HG02870 (cell line): Measurements from ENCODE around the gene NHSL2.
"Not testable (repeated sequence)": the region's sequence is repeated elsewhere in the genome, so short reads cannot be mapped to it uniquely, and the experiment has no call there.

ENCODE experiments used
- ATAC-seq: cut with Tn5 transposase; IDR thresholded peaks from one replicate; pipeline ENCODE4 v1.9.1; 2021; ENCODE audit warnings: mild to moderate bottlenecking, moderate library complexity; ENCODE audit not compliant: unreplicated experiment

The NHSL2 gene

DNA sequence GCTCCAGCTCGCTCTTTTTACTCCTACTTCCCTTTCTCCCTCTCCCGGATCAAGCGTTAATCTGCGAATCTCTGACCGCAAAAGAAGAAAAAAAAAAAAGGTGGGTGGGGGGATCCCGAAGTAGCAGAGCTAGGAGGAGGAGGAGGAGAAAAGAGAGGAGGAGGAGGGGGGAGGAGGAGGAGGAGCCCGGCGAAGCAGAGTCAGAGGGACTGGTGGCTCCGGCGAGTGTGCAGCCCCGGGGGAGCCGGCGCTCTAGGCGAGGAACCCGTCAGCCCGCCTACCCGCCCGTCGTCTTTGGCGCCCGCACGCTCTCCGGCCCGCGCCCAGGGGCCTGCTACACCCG, at the start of gene NHSL2:
Gene NHSL2 (plus strand): TSS at position 203 of the 343 bp plus-strand sequence.
- no peak for ATAC-seq

DNA sequence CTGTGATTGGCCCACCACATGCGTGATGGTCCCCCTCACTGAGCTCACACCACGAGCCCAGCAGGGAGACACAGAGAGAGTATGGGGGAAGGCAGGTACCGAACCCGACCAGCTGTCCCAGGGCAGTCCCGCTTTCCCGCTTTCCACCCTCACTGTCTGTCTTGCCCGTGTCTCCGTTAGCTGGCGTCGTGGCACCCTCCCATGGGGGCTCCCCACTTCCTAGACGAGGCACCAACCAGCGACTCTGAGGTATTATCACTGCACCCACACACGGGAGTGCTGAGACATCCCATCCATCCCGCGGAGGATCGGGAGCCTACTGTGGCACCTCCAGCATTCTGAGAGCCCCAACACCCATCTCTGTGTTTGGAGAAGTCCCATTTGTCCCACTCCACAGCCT, 43.0 kb upstream of the NHSL2 start:
- ATAC-seq, result no peak

DNA sequence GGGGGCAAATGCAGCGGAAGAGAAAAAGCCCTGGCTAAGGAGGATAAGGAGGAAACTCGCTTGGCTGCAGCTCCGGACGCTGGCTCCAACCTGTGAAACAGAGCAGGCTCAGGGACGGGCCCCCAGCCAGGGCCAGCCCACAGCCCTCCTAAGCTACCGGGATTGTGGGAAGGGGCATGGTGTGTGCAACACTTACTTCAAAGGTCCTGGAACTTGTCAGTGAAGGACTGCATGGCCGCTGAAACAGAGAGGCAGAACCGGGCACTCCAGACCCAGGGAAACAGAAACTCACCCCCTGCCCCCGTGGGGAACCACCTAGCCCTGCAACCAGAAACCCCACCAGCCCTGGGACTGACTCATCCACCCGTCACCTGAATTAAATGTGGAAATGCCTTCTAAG, 41.1 kb upstream of the NHSL2 start:
- ATAC-seq, result not testable (repeated sequence)

DNA sequence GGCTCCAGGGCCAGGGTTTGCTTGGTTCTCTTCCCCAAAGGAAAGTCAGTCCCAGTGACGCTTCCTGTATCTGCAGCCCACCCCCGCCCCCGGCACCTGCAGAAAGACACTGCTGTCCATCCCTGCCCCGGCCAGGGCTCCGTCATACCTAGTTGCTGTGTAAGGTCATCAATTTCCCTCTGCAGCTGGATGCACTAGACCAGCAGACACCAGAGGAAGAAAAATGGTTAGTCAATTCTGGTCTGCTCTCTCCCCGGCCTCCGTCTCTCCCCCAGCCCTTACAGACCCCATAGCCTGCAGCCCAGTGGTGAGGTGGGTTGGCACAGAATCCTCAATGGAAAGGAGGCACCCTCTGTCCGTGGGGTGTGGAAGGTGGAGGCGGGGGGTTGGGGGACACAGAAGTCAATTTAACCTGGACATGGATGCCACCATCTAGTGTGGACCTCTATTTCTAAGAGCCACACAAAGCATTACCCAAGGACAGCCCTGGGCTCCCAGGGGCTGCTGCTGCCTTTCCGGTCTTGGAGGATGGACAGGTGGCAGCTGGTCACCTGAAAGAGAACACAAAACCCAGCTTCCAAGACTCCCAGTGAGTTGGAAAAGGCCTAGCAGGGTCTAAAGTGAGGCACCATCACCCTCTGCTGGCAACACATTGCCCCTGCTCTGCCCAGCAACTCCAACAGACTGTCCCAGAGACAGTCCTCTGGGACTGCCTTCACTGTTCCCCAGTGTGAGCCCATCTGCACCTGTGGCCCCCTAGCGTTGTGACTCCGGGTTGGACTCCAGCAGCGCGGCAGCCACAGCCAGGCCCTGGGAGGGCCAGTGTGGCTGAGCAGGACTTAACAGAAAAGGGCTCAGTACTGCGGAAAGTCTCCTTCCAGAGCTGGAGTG, 40.2 kb upstream of the NHSL2 start:
- no peak for ATAC-seq

DNA sequence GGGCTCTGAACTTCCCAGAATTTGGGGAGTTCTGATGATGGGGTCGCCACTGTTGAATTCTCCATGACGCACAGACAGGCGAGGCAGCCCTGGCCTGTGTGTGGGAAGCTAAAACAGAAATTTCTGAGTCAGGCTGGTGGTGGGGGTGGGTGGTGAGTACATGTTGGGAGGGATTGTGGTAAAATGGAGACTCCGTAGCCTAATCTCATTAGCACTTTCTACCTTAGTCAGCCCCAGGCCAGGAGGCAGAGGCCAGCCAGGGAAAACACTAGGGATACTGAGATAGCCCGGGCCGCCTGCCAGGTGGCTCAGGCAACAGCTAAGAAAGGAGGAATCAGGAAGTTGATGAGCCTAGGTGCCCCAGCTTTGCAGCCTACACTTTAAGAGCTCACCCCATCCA, 39.3 kb upstream of the NHSL2 start:
- ATAC-seq, result no peak

DNA sequence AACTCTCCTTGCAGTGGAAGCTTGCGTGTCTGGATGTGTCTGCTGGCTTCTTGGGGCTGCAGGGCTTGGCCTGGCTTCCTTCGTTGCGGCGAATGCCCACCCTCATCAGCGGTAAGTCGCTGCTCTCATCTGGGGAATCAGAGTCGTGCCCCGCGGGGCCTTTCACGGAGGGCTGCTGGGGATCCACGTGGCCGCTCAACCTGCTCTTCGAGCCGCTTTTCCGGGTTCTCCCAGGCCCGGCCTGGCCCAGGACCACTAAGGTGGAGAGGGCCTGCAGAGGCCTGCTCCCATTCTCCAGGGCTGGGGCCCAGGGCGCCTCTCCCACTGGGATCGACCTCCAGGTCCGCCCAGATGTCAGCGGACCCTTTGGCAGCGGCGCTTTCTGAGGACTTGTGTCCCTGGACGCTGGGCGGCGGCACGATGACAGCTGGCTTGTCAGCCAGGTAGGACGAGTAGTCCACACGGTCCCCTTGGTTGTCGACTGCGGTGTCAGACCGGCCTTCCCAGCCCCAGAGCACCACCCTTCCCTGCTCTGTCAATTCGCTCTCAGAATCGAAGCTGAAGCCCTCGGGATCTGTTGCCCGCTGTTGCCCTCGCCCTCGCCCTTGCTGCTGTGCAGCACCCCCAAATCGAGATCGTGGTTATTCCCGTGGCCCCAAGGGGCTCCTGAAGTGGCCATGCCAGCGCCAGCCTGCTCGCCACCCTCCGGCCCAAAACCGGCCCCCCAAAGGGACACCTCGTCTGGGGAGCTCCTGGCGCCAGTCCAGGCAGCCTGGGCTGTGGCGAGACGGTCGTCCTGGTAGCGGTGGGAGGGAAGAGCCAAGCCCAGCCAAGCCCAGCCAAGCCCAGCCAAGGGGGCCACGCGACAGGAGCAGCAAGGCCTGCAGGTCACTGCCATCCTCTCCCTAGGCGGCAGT, 37.8 kb upstream of the NHSL2 start:
- ATAC-seq, result no peak

DNA sequence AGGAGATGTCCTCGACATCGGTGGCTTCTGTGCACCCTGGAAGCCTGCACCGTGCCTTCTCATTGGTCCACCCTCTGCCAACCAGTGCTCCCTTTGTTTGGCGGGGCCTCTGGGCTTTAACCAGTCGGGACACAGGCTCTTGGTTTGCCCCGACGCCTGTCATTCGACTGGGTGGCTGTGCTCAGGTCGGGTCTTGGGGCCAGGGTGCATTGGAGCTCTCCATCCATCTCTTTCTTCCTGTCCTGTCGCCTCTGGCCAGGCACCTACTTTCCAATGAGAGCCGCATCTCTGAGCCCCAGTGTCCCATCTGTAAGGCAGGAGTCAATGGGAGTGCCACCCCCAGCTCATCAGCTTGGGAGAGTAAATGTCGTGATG, 37.2 kb upstream of the NHSL2 start:
- ATAC-seq, result no peak

DNA sequence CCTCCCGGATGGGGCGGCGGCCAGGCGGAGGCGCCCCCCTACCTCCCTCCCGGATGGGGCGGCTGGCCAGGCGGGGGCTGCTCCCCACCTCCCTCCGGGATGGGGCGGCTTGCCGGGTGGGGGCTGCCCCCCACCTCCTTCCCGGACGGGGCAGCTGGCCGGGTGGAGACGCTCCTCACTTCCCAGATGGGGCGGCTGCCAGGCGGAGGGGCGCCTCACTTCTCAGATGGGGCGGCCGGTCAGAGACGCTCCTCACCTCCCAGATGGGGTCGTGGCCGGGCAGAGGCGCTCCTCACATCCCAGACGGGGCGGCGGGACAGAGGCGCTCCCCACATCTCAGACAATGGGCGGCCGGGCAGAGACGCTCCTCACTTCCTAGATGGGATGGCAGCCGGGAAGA, 33.8 kb upstream of the NHSL2 start:
- not testable (repeated sequence) for ATAC-seq

DNA sequence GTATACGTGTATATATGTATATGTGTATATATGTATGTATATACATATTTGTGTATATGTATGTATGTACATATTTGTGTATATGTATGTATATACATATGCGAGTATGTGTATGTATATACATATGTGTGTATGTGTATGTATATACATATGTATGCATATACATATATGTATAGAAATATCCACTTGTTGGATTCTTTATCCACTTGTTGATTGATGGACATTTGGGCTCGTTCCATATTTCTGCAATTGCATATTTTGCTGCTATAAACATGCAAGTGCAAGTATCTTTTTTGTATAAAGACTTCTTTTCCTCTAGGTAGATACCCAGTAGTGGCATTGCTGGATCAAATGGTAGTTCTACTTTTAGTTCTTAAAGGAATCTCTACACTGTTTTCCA, 25.5 kb upstream of the NHSL2 start:
- no peak for ATAC-seq

DNA sequence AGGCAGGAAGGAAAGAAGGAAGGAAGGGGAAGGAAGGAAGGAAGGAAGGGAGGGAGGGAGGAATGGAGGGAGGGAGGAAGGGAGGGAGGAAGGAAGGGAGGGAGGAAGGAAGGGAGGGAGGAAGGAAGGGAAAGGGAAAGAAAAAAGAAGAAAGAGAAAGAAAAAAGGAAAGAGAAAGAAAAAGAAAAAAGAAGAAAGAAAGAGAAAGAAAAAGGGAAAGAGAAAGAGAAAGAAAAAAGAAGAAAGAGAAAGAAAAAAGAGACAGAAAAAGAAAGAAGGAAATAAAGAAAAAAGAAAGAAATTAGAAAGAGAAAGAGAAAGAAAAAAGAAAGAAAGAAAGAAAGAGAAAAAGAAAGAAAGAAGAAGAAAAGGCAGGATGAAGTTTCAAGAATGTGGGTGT, 15.0 kb upstream of the NHSL2 start:
- ATAC-seq, result no peak

DNA sequence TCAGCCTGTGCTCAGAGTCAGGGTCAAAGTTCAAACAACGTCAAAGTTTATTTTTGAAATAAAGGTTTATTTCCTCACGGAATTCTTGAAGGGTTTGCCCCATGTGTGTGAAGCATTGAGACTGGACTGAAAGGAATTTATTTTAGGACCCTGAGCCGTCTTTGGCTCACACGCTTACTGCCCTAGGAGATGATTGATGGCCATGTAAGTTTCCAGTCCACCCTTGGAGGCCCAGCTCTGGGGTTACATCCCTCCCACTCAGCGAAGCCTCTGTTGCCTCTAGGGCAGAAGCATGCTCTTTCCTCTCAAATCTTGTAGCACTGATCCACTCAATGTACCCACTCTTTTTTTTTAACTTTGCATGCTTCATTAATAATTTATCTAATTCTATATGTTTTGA, 4.5 kb upstream of the NHSL2 start:
- no peak for ATAC-seq

DNA sequence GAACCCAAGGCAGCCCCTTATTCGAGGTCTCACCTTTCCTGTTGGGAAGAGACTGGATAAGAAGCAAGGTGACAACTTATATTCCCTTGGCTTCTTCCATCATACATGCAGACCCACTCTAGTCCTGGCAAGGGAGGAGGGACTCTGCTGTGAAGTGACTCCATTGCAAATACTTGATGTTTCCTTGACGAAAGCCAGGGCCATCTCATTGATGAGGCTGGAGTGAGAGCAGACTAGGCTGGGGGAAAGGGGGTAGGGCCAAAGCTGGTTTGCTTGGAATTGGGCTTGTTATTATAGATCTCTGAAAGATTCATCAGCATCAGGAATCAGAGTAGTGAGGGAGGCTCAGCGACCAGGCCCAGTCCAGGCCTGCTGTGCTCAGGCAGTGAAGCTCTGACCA, 2.3 kb upstream of the NHSL2 start:
- ATAC-seq, result no peak

DNA sequence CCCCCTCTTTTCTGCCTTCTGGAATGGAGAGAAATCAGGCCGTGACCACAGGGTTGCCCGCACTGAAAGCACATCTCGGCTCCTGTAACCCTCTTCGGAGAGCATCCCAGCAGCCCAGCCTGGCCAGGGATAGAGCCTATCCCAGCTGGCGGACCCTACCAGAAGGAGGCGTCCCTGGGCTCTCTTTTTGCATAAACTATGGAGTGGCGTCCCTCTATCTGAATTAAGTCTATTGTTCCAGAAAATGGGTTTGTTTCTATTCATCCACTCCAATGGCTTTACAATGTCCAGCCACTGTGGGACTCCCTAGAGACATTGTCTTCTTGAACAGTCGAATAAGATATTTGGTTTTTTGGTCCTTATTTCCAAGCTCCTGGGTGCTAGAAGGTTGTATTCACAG, 689 bp upstream of the NHSL2 start:
- ATAC-seq, result no peak

DNA sequence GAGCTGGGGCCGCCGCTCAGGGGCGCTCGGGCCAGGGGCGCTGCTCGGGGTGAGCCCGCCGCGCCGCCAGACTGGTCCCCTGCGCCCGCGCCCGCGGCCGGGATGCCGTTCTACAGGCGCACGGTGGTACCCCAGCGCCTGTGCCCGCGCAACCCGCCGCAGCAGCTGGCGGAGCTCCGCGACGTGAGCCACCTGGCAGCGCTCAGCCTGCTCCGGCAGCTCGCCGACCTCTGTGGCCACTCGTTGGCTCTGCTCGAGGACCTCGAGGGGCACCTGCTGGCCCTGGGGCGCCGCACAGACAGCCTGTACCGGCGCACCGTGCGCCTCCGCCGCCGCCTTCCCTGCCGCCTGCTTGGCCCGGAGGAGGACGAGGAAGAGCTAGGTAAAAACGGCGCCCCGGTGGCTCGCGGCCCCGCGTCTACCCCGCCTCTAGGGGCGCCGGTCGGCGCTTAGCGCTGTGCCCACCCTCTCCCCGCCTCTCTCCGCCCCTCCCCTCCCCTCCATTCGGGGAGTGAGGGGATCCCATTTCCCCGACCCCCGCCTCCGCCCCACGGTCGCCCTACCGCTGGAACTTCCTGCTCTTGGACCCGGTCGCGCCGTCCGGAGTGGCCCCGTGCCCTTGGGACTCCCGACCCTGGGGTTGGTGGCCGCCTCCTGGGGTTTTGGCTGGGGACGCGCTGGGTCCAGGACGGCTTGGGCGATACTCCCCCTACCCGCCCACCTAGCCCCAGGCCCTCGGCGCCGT, 513 bp downstream of the NHSL2 start:
- no peak for ATAC-seq

DNA sequence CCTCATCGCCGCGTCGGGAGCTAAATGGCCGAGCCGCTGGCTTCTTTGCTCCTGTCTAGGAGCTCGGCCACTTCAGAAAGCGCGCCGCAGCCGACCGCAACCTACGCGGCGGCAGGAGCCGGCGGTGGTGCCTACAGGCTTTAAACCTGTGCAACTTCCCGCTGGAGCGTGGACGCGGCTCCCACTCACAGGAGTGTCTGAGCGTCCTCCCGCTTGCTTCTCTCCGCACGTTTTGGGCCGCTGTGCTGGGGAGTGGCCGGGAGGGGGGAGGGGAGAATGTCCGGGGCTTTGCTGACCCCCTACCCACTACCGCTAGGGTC, 1.0 kb downstream of the NHSL2 start:
- ATAC-seq, result no peak

DNA sequence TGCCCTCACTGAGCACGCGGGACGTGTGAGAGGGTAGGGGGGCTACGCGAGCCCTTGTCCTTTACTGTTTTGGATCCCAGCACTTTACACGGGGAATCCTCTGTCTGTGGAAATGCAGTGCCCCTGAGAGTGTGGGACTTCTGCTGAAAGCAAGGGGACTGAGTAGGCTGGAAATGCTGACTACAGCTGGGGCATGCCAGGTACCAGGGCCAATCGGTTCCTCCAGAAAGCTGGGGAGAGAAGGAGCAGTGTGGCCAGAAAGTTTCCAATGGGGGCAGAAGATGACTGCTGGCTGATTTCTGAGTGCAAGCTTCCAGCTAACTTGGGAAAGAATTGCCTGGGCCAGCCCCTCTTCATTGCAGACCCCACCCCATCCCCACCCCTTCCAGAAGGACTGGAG, 1.5 kb downstream of the NHSL2 start:
- no peak for ATAC-seq

DNA sequence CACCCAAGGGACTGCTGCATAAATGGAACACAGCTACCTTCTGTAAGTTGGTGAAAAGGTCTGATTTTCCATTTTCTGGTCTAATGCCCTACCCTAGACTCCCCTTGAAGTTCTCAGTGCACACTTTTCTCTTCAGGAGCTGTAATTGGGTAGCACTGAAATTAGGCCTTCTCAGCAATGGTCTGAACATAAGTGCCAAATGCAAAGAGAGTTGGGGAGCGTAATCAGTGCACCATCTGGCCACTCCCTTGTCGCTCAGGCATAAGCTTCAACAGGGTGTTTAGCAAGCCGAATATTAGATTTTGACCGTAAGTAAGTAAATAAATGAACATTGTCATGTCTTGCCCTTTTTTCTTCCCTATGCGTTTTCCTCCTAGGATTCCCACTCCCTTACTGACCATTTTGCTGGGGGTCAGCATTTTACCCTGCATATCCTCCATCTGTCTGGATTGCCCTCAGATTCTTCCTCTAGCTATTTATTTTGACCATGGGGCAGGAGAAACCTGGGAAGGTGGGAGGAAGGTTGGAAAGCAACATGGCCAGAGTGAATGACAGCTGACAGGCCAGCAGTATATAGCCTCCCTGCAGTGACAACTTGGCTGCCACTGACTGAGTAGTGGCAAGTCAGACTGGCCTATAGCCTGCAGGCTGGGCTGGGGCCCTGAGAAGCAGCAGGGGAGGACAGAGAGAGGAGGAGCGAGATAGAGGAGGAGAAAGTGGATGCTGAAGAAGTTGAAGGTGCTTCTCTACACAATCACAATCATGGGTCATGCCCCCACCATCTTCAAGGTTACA, 2.7 kb downstream of the NHSL2 start:
- no peak for ATAC-seq

DNA sequence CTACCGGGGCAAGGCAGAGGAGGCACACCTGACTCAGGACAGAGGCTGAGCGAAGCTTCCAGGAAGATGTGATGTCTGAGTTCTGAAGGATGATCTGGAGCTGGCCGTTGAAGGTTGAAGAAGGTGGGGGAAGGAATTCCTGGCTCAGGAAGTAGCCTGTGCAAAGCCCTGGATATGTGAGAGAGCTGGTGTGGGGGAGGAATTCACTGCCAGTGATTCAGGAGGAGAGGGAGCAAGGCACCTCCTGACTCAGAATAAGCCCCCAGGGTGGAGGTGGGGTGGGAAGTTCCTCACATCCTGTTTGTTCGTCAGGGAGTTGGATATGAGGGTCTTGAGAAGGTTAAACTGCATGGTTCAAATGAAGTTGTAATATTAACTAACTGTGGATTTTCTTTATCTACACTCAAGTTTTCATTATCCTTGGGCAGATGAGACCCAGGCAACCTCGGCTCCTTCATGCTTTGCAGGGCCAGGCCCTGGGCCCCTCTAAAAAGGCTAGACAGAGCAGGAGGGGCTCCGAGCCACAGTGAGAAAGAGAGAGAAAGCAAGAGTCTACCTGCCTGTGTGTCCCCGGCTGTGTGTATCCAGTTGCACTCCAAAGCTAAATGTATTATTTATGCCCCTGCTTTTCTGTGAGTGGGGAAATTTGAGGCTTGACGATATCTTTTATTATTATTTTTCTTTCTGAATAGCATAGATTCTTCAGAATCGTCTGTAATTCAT, 7.1 kb downstream of the NHSL2 start:
- ATAC-seq, result no peak

DNA sequence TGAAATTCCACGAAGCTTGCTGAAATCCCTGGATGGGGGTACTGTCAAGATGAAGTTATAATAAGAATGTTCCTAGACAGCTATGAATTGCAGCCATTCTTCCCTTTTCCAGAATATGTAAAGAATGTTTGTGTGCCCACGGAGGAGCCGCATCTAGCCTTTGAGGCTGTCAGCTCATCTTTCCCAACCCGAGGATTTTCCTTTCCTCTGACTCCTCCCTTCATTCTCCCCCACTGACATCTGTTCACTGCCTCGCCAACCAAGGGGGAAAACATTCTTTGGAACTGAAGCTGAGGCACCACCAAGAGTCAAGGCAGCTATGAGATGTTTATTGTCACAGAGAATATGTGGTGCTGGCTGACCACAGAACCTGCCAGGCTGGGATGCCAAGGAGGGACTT, 8.8 kb downstream of the NHSL2 start:
- no peak for ATAC-seq

DNA sequence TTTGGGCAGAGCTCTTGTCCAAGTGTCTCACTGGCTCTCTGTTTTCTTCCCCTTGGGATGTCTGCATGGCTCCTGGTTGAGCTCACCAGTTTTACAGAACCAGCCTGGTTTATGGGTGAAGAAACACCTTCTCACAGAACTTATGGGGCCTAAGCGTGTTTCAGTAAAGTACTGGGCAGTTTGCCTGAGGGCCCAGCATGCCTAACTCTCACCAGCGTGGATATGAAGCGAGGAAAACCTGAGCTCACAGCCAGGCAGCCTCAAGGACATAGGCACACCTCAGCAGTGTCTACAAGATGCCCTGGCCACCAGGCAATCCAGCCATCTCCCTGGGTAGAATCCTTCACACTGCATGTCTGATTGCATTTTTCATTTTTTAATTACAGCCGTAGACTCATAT, 9.2 kb downstream of the NHSL2 start:
- ATAC-seq, result no peak
